OCI-M1 (cell line): ENCODE measurements around the gene CATSPERD.

Source experiments
- DNase-seq: peaks from one replicate; lab custom pipeline; 2025; lab: John Stamatoyannopoulos, UW

CATSPERD gene, protein sequence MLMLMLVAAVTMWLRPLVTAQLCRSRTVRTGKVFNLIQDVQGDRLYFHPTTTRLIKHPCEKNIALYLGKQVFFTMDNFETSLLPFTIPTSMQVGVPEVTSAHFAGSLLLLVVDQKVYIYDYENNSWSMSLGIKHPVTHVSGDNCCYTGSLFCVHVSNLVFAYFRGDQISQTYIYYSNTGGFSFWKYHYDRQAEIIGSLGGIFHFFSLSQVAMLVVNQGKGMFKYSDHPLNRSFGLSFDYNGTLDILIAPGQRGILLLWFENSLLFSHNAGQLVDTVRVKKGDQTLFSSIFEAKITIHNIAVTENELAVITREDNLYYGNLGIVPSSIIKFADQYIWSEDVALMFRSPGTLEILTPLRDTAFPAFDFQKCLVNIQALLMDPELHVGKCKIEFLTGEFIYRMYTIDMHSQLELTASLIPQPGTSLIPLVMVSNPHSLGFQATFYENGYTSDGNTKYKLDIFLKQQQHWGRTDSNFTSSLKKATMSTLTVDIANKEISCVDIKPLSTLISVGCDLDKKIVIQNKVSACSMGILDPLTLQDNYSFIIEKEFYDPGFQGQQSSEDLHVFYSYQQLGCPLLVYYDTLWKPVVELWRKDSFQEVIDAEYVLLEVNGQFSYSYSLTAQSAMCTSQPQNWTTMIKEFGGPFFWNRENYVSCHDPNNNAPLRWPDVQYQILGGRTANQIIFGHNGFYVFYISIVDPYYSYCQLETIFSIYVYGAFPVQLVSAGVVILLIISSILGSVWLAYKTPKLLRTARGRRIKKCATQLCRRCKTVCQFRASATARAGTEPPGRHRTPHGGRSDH

DNA sequence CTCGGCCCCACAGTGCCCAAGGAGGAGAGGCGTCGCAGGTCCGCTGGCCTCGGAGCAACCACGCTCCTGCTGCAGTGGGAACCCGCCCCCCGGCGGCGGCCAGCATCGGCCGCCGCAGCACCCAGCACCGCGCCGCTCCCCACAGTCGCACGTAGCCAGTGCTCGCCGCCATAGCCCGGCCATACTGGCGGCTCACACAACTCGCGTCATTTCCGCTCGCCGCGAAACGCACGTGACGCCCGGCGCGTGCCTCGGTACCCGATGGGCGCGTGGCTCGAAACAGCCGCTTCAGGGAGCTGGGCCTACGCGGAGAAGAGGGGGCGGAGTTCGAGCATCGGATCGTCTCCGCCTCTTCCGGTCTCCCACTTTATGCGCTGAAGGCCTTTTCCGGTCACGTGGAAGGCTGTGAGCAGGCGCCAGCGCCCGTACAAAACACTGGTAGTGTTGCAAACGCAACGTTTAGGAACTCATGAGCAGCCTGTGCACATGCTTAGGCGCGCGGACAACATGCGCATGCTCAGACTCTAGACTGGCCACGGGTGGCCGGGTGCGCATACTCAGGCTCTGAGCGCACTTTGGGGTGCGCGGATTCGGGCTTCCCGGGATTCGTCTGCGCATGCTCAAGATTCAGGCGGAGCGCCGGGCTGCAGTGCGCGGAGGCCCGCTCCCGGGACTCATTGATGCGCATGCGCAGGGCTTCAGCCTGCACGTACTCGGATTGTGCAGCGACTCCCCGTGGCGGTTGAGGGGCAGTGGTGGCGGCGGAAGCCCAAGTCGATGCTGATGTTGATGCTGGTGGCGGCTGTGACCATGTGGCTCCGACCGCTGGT lies at the start of gene CATSPERD, which contains the start of gene LONP1:
Gene CATSPERD, plus strand, starts transcription at position 677 of the 830 bp plus-strand sequence. Its CDS starts 101 bp downstream, at position 778.
Gene LONP1, minus strand, starts transcription at position 186 of the 830 bp plus-strand sequence. Its CDS starts 14 bp downstream, at position 172.
- DNase-seq = peak; percentile 98

DNA sequence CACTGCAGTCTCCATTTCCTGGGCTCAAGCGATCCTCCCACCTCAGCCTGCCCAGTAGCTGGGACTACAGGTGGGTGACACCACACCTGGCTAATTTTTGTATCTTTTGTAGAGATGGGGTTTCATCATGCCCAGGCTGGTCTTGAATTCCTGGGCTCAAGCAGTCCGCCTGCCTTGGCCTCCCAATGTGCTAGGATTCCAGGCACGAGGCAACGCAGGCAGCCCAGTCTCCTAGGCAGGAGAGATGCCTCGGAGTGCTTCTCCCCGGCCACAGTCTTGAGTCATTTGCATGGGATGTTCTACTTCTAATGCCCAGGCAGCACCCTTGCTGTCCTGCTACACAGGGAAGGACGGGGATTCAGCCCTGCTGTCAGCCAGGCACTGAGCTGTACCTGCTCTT lies 48.8 kb upstream of the CATSPERD start:
- no peak for DNase-seq

- no peak for DNase-seq
These were observed 47.6 kb upstream of the CATSPERD start for GRCh38 chr19:5672708-5673459.

DNA sequence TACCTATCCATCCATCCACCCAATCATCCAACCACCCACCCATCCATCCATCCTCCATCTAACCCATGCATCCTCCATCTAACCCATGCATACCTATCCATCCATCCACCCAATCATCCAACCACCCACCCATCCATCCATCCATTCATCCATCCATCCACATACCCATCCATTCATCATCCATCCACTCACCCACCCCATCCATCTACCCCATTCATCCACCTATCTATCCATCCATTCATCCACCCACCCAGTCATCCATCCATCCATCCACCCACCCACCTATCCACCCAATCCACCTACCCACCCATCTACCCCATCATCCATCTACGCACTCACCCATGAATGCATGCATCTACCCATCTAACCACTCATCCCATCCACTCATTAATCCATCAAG lies 46.7 kb upstream of the CATSPERD start:
- DNase-seq = no peak

DNA sequence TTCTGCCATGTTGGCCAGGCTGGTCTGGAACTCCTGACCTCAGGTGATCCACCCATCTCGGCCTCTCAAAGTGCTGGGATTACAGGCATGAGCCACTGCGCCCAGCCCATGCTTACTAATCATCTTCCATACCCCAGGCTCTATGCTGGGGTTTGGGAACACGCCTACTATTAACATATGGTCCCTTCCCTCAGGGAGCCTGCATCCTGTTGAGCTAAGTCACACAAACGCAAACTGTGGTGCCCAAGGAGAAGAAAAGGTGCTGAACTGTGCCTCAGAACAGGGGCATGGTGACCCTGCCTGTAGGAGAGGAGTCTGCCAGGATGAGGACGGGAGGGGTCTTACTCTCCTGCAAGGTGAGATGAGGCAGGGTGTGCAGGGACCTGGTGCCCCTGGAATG lies 45.7 kb upstream of the CATSPERD start:
- DNase-seq = no peak

DNA sequence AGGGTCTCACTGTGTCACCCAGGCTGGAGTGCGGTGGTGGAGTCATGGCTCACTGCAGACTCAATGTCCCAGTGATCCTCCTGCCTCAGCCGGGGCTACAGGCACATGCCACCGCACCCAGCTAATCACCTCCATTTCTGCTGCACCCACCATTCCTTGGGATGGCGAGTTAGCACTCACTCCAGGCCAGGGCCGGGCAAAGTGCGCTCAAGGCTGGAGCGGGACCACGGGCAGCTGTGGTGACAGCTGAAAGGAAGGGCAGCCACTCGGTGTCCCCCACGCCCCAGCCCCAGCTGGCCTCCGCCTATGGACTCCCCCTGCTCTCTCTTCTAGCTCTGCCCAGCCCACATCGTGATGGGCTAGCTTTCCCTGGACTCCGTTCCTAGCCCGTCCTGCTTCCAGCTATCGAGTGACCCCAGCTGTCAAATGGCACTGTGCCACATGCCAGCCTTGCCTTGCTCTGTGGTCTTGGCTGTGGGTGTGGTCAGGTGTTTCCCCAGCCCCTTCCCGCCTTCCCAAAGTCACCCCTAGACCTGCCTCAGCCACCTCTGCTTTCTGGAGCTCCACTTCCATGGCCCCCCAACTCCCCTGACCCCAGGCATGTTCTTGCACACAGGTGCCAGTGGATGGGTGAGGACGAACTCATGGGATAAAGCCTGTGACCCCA lies 44.2 kb upstream of the CATSPERD start:
- no peak for DNase-seq

DNA sequence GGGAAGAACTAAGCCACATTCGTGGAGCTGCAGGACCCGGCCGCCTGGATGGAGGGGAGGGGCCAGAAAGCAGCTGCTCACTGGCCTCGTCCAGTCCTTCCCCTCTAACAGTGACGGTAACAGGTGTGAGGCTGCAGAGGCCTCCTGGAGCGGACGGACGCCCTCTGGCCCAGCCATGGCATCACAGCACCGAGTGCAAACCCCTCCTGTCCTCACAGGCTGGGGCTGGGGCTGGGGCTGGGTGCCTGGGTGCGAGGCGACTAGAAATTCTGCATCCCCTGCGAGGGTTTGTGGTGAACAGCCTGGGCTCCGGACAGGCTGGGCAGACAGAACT lies 43.7 kb upstream of the CATSPERD start:
- no peak for DNase-seq

GRCh38 chr19:5677136-5677535 lies 43.3 kb upstream of the CATSPERD start:
- no peak for DNase-seq

DNA sequence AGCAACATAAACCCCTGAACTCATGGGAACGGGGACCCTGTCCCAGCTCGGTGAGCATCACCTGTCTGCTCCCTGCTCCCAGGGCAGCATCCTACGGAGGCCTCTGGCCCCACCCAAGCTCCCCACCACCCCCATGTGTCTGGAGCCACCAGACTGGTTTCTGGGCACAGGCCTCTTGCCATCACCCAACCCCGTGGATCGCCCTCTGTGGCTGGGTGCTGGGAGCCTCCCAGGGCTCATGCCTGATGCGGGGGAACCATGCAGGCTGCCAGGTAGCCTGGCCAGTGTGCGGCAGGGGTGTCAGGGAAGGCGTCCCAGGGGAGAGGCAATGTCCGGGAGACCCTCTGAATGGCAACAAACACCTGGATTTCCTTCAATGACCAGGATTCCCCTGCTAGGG lies 42.9 kb upstream of the CATSPERD start:
- no peak for DNase-seq

- no peak for DNase-seq
These were observed 42.2 kb upstream of the CATSPERD start for GRCh38 chr19:5678071-5678718.

DNA sequence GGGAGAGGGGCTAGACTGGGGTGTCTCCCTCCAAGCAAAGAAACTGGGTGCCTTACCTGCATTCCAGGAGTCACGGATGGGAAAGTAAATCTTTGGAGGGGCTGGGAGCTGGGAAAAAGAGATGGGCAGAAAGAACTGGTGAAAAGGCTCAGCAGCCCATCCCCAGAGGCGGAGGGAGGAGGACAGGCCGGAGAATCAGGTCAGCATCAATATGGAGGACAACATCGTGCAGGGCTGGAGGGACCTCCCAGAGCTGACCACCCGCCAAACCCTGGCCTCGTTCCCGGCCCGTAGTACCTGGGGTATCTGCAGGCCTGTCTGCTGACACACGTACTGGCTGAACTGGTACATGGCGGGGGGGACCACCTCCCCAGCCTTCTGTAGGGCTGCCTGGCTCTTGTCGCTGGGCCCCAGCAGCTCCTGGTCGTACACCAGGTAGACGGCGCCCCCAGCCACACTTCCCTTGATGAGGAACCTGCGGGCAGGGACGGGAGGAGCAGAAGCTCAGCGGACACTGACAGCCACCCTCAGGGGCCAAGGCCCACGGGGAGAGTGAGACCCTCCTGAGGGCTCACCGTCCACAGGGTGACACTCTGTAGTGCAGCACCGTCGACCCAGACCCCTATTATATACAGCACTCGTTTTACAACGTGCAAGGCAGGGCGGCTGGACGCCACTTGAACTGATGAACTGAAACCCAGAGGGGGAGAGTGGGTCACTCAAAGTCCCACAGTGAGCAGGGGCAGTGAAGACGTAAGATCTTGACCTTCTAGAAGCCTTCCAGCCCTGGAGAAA lies 41.0 kb upstream of the CATSPERD start:
- no peak for DNase-seq

DNA sequence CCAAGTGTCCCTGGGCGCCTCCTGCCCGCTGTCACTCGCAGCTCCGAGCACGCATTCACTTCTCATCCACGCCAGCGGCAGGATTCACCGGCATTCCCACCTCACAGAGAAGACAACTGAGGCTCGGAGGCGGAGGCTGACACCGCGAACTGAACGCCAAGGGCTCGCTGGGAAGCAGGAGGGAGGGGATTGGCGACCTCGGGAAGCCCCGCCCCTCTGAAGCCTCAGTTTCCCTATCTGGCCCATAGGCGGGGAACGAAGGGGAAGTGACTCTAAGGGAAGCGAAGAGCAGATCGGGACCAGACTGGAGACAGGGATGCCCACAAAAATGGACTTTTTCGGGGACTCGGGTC lies 40.4 kb upstream of the CATSPERD start:
- no peak for DNase-seq

DNA sequence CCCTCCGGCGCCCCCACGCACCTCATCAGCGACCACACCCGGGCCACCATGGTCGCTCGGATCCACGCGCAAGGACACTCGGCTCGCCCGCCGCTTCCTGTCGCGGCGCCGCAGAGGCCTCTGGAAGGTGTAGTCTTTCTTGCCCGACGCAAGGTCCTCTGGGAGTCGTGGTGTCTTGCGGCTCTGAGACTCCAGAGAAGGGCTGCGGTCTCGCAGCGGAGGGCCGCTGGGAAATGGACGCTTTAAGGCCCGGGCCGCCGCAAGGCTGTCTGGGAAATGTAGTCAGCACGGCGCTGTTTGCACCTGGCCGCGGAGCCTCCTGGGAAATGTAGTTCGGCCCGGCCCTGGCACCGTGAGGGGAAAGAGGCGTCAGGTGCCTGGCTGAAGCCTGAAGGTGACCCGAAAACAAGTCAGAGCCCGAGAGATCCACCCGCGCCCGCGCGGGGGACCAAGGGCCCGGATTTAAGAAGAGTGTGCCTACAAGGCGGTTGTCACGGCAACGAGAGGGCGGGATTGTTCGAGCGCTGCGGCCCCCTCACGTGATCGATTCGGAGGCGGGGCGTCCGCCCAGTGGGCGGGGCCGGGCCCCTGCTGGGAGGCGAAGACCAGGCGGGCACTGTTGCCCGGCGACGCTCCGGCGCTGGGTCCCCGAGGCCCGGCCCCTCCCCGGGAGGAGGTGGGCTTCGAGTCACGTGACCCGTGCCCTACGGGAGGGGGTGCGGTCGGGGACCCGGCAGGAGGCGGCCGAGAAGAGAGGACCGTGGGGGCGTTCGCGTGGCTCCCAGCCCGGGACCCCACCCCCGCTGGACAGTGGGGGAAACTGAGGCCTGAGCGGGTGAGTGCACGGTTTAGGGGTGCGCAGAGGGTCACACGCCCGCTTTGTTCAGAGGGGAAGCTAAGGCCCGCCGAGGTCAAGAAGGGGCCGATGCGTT lies 39.7 kb upstream of the CATSPERD start, which contains the start of the genes HSD11B1L and MICOS13:
Gene HSD11B1L, plus strand, starts transcription at position 591 of the 932 bp plus-strand sequence. CDS start 3,806 bp downstream, outside the sequence.
Gene MICOS13, minus strand, starts transcription at position 80 of the 932 bp plus-strand sequence. Its CDS starts 30 bp downstream, at position 50.
- peak; percentile 96 for DNase-seq

GRCh38 chr19:5681391-5682106 lies 38.9 kb upstream of the CATSPERD start:
- no peak for DNase-seq

DNA sequence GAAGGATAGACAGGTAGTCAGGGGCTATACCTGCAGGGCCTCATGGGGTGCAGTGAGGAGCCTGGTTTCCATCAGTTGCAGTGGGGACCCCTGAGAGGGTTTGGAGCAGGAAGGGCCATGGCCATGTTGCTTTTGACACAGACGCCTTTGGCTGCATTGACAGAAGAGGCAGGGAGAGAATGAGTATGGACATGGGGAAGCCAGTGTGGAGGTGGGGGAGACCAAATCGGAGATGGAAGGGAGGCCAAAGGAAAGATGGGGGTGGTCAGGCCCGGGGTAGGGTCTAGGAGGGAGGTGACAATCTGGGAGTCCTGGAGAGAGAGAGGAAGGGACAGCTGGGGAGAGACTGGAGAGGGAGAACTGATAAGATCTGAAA lies 38.3 kb upstream of the CATSPERD start:
- no peak for DNase-seq

DNA sequence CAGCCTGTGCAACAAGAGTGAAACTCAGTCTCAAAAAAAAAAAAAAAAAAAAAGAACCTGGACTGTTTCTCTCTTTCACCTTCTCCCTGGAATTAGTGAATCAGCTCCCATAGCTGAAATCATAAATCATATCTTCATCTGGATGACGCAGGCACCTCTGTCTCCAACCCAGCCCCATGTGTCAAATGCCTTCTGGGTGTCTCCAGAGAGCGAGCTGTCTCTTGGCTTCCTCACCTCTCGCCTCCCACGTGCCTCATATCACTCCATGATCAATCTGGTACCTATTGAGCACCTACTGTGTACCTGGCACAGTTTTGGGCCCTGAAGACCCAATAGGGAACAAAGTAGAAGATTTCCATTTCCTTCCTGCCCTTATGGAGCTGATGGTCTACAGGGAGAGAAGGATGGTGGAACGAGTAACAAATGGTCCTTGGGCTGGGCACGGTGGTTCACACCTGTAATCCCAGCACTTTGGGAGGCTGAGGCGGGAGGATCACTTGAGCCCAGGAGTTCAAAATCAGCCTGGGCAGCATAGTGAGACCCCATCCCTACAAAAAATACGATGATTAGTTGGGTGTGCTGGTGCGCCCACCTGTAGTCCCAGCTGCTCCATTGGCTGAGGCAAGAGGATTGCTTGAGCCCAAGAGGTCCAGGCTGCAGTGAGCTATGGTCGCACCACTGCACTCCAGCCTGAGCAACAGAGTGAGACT lies 37.1 kb upstream of the CATSPERD start:
- no peak for DNase-seq
